Mesothelial cell of epicardium (in vitro differentiated cells): Measurements from ENCODE around the gene TMC3. TPM values are rescaled to one million over a fixed set of nuclear protein-coding genes. Genes with fewer than 3 reads are reported as not detected.

Experiments
- DNase-seq, 2 experiments: peaks; one replicate each; pipeline ENCODE4 v3.0.0; 2021; ENCODE audit warnings: low spot score in 2 of 2; ENCODE audit not compliant: unreplicated experiment in 2 of 2
- H3K27ac Mint-ChIP-seq: 2 replicates; pipeline ENCODE4 v1.8.0; 2021; ENCODE audit warnings: mixed read lengths
- H3K27me3 Mint-ChIP-seq: 2 replicates; pipeline ENCODE4 v1.8.0; 2021; ENCODE audit warnings: low read depth, mixed read lengths
- H3K36me3 Mint-ChIP-seq: 2 replicates; pipeline ENCODE4 v1.8.0; 2021; ENCODE audit warnings: mixed read lengths
- H3K4me1 Mint-ChIP-seq: 2 replicates; pipeline ENCODE4 v1.8.0; 2021; ENCODE audit warnings: mixed read lengths
- H3K4me3 Mint-ChIP-seq: 2 replicates; pipeline ENCODE4 v1.8.0; 2021; ENCODE audit warnings: mild to moderate bottlenecking, moderate library complexity, mixed read lengths
- H3K9me3 Mint-ChIP-seq: 2 replicates; pipeline ENCODE4 v1.8.0; 2021; ENCODE audit warnings: mixed read lengths
- total RNA-seq: library from RNA; stranded (reverse); gene quantifications from 3 replicates; pipeline ENCODE4 v1.2.1, GENCODE V29; 2021
- TF ChIP-seq, protein P1 (sequence below): fragments of 200-600 bp; sonication (generic); IDR thresholded peaks from one replicate; pipeline ENCODE4 v1.5.0; 2021; ENCODE audit warnings: antibody characterized with exemption; ENCODE audit not compliant: unreplicated experiment

The TMC3 gene
- total RNA-seq, 1 donor from 2014 or later = 0.04 TPM

DNA sequence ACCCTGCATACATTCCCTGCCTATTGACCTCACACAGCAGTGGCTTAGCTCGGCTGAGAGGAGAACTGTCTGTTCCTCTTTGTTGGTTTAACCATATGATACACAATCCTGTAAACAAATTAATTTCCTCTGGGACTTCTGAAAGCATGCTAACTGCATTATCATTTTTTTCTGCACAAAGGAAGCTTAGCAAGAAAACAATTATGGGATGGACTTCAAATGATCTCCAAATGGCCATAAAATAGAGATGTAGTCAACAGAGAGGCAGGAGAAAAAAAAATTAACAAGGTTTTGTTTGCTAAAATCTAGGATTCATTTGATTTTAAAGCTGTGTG, 14.4 kb upstream of the TMC3 start:
- Mint-ChIP-seq H3K4me1 (no peaks in the 10 kb centered on the region), H3K9me3 (peaks cover 12% of the 10 kb centered on the region), H3K36me3 (peaks cover 12% of the 10 kb centered on the region), H3K27ac (no peak overlapping the region), H3K27me3 (peaks cover 10% of the 10 kb centered on the region), H3K4me3 (no peak overlapping the region)
- TF ChIP-seq, protein P1, sequence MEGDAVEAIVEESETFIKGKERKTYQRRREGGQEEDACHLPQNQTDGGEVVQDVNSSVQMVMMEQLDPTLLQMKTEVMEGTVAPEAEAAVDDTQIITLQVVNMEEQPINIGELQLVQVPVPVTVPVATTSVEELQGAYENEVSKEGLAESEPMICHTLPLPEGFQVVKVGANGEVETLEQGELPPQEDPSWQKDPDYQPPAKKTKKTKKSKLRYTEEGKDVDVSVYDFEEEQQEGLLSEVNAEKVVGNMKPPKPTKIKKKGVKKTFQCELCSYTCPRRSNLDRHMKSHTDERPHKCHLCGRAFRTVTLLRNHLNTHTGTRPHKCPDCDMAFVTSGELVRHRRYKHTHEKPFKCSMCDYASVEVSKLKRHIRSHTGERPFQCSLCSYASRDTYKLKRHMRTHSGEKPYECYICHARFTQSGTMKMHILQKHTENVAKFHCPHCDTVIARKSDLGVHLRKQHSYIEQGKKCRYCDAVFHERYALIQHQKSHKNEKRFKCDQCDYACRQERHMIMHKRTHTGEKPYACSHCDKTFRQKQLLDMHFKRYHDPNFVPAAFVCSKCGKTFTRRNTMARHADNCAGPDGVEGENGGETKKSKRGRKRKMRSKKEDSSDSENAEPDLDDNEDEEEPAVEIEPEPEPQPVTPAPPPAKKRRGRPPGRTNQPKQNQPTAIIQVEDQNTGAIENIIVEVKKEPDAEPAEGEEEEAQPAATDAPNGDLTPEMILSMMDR = no peak
- no peak for DNase-seq

DNA sequence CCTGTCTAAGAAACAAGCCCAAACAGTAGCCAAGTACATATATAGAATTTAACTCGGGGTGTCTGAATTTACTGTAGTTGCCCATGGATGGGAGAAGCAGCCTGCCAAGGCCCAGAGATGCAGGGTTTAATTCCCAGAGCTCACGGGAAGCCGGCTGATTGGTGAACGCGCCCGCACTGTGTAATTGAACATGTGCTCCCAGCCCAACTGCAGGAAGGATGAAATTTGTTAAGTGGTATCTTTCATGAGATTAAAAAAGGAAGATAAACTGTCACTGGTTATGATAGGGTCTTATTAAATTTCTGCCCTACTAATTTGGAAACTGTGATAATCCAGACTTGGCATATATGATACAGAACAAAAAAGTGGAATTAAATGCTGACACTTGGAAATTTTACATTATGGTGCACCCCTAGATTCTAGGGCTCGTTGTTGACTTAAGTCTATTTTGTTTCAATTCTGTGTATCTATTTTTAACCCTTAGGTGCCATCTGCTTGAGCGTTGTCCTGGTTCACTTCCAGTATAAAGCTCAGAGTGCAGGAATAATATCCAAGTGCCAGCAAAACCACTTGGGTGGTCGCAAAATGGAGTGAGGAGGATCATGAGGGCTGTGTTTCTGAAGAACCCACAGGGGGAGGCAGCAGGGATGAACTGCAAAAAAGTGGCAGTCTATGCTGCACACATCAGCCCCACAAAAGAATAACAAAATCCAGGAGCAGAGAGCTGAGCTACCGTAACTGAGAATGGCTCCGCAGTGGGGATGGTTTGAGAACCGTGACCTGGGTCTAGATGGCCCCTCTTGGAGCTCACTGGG, 13.8 kb upstream of the TMC3 start:
- H3K4me3 Mint-ChIP-seq = no peak overlapping the region
- H3K27me3 Mint-ChIP-seq = peaks cover 10% of the 10 kb centered on the region
- peaks cover 12% of the 10 kb centered on the region for H3K36me3 Mint-ChIP-seq
- no peak overlapping the region for H3K27ac Mint-ChIP-seq
- peaks cover 12% of the 10 kb centered on the region for H3K9me3 Mint-ChIP-seq
- no peak for DNase-seq
- TF ChIP-seq, protein P1 = no peak
- H3K4me1 Mint-ChIP-seq = no peaks in the 10 kb centered on the region

DNA sequence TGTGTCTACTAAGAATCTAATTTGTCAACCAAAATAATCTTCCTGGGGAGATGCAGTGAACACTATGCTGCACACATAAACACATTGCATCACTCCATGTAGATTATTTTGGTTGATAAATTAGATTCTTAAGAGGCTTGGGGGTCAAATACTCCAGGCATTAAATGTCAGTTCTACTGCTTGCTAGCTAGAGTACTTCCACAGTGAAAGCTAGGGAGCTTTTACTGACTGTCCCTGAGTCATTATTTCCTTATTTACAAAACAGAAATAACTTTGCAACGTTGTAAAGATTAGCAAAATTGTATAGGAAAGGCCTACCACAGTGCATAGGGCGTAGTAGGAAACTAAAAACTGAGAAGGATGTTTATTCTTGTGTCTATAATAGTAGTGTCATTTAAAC, 12.9 kb upstream of the TMC3 start:
- Mint-ChIP-seq H3K27me3 (peaks cover 14% of the 10 kb centered on the region), H3K4me1 (no peaks in the 10 kb centered on the region), H3K27ac (no peak overlapping the region), H3K9me3 (peaks cover 12% of the 10 kb centered on the region), H3K36me3 (peaks cover 12% of the 10 kb centered on the region), H3K4me3 (no peak overlapping the region)
- TF ChIP-seq, protein P1 = no peak
- DNase-seq = no peak

DNA sequence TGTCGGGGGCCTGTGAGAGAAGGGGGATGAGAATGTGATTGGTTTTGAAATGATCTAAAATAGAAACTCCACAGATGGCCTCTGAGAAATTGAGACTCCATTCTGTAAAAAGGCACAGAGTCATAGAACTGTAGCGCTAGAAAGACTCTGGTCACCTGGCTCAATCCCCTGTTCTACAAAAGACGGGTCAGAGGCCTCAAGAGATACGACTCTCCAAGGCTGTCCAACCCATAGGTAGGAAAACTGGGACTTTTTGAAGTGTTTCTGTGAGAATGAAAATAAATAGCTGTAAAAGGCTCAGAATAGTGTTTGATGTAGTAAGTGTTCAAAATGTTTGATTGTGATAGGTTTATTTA, 11.7 kb upstream of the TMC3 start:
- TF ChIP-seq, protein P1 = no peak
- DNase-seq = no peak
- H3K27me3 Mint-ChIP-seq = peaks cover 25% of the 10 kb centered on the region
- peaks cover 12% of the 10 kb centered on the region for H3K36me3 Mint-ChIP-seq
- H3K27ac Mint-ChIP-seq = no peak overlapping the region
- H3K4me3 Mint-ChIP-seq = no peak overlapping the region
- no peaks in the 10 kb centered on the region for H3K4me1 Mint-ChIP-seq
- H3K9me3 Mint-ChIP-seq = peaks cover 12% of the 10 kb centered on the region

DNA sequence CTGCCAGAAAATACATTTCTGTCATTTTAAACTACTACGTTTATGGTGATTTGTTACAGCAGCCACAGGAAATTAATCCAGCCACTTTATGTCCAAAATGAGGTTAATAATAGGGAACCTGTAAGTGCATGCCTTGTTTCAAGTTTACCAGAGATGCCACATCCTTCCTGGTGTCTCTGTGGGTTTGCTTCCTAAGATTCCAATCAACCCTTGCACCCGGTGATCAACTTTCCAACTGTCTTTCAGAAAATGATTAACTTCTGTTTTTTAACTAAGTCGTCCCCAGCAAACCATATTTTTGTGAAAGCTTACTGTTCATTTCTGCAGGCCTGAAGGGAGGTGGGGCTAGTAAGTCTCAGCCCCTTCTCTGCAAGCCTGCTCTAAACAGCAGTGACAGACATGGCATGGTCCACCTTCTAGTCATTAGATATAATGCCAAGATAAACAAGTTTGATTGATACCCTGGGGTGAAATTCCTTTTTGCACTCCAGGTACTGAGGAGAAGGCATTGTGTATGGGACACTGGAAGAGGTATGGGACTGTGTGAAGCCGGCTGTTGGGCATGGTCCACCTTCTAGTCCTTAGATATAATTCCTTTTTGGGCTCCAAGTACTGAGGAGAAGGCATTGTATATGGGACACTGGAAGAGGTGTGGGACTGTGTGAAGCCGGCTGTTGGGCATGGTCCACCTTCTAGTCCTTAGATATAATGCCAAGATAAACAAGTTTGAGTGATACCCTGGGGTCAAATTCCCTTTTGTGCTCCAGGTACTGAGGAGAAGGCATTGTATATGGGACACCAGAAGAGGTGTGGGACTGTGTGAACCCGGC, 11.1 kb upstream of the TMC3 start:
- H3K4me3 Mint-ChIP-seq = no peak overlapping the region

More for the DNA sequence above, 11.1 kb upstream of the TMC3 start:
- Mint-ChIP-seq H3K9me3 (peaks cover 12% of the 10 kb centered on the region), H3K27ac (no peak overlapping the region), H3K36me3 (peaks cover 12% of the 10 kb centered on the region), H3K27me3 (peaks cover 31% of the 10 kb centered on the region), H3K4me1 (no peaks in the 10 kb centered on the region)
- no peak for DNase-seq
- TF ChIP-seq, protein P1 = no peak
